H9 (cell line): Measurements from ENCODE around the gene ZNF675. TPM values are rescaled to one million over a fixed set of nuclear protein-coding genes. Genes with fewer than 3 reads are reported as not detected.
"Not testable (repeated sequence)": the region's sequence is repeated elsewhere in the genome, so short reads cannot be mapped to it uniquely, and the experiment has no call there.

Experiments
- DNase-seq: peaks from one replicate; pipeline ENCODE4 v3.0.0-alpha.2; 2017
- H2AFZ ChIP-seq: one replicate; pipeline ENCODE4 v1.6.1; 2013; ENCODE audit warnings: mild to moderate bottlenecking, low read length, control low read depth, moderate library complexity
- H2AK5ac ChIP-seq: 2 replicates; pipeline ENCODE4 v1.6.1; 2013; ENCODE audit warnings: low read length, control low read depth, mixed read lengths; ENCODE audit not compliant: insufficient read length
- H2BK120ac ChIP-seq: one replicate; pipeline ENCODE4 v1.6.1; 2013; ENCODE audit warnings: low read depth, mild to moderate bottlenecking, low read length, control low read depth, inconsistent platforms; ENCODE audit not compliant: poor library complexity, severe bottlenecking
- H2BK12ac ChIP-seq: 2 replicates; pipeline ENCODE4 v1.6.1; 2013; ENCODE audit warnings: low read length, control low read depth, mixed read lengths, low read depth; ENCODE audit not compliant: insufficient read length
- H2BK15ac ChIP-seq: 2 replicates; pipeline ENCODE4 v1.6.1; 2013; ENCODE audit warnings: low read depth, low read length, control low read depth
- H2BK20ac ChIP-seq: one replicate; pipeline ENCODE4 v1.6.1; 2013; ENCODE audit warnings: low read depth, mild to moderate bottlenecking, low read length, control low read depth, inconsistent platforms; ENCODE audit not compliant: poor library complexity, severe bottlenecking
- H2BK5ac ChIP-seq: 2 replicates; pipeline ENCODE4 v1.6.1; 2013; ENCODE audit warnings: low read length, control low read depth, mixed read lengths; ENCODE audit not compliant: insufficient read length
- H3K14ac ChIP-seq: 2 replicates; pipeline ENCODE4 v1.6.1; 2013; ENCODE audit warnings: low read length, control low read depth; ENCODE audit not compliant: insufficient read depth
- H3K18ac ChIP-seq: 2 replicates; pipeline ENCODE4 v1.6.1; 2013; ENCODE audit warnings: low read depth, mild to moderate bottlenecking, mixed read lengths, low read length, control low read depth; ENCODE audit not compliant: insufficient read length
- H3K23ac ChIP-seq: 2 replicates; pipeline ENCODE4 v1.6.1; 2013; ENCODE audit warnings: low read length, control low read depth, mixed read lengths, low read depth; ENCODE audit not compliant: insufficient read length
- H3K23me2 ChIP-seq: 2 replicates; pipeline ENCODE4 v1.6.1; 2013; ENCODE audit warnings: low read depth, mild to moderate bottlenecking, mixed read lengths, low read length, control low read depth; ENCODE audit not compliant: insufficient read length, poor library complexity, severe bottlenecking
- H3K27ac ChIP-seq: 2 replicates; pipeline ENCODE4 v1.5.1; 2013; ENCODE audit warnings: low read length, control low read depth, mixed read lengths, low read depth; ENCODE audit not compliant: insufficient read length
- H3K27me3 ChIP-seq: 2 replicates; pipeline ENCODE4 v1.6.1; 2013; ENCODE audit warnings: low read length, control low read depth, inconsistent platforms; ENCODE audit not compliant: insufficient read depth
- H3K4ac ChIP-seq: 2 replicates; pipeline ENCODE4 v1.6.1; 2013; ENCODE audit warnings: low read depth, mild to moderate bottlenecking, control low read depth, inconsistent platforms, low read length, moderate library complexity
- H3K4me1 ChIP-seq: 2 replicates; pipeline ENCODE4 v1.6.1; 2013; ENCODE audit warnings: low read length, control low read depth, inconsistent platforms; ENCODE audit not compliant: insufficient read depth
- H3K4me2 ChIP-seq: 2 replicates; pipeline ENCODE4 v1.6.1; 2013; ENCODE audit warnings: low read length, control low read depth, mixed read lengths; ENCODE audit not compliant: insufficient read length, insufficient read depth
- H3K56ac ChIP-seq: 2 replicates; pipeline ENCODE4 v1.6.1; 2013; ENCODE audit warnings: low read depth, mild to moderate bottlenecking, mixed read lengths, low read length, control low read depth; ENCODE audit not compliant: insufficient read length
- H3K79me1 ChIP-seq: 2 replicates; pipeline ENCODE4 v1.6.1; 2013; ENCODE audit warnings: low read depth, mild to moderate bottlenecking, moderate library complexity, low read length, control low read depth, inconsistent platforms; ENCODE audit not compliant: insufficient read depth, poor library complexity, severe bottlenecking
- H3K79me2 ChIP-seq: 2 replicates; pipeline ENCODE4 v1.6.1; 2013; ENCODE audit warnings: low read length, control low read depth, inconsistent platforms; ENCODE audit not compliant: insufficient read depth
- H3K9ac ChIP-seq: 2 replicates; pipeline ENCODE4 v1.6.1; 2013; ENCODE audit warnings: low read length, control low read depth, mixed read lengths; ENCODE audit not compliant: insufficient read length; ENCODE audit errors: extremely low read depth
- H3K9me3 ChIP-seq: one replicate; pipeline ENCODE4 v1.6.1; 2013; ENCODE audit warnings: low read depth, low read length, inconsistent platforms; ENCODE audit not compliant: control insufficient read depth
- H3T11ph ChIP-seq: one replicate; pipeline ENCODE4 v1.6.1; 2013; ENCODE audit warnings: mild to moderate bottlenecking, low read length, control low read depth, inconsistent platforms
- H4K20me1 ChIP-seq: one replicate; pipeline ENCODE4 v1.6.1; 2013; ENCODE audit not compliant: control insufficient read depth, insufficient read length, insufficient read depth
- H4K5ac ChIP-seq: 2 replicates; pipeline ENCODE4 v1.6.1; 2013; ENCODE audit warnings: low read depth, mild to moderate bottlenecking, mixed read lengths, low read length, control low read depth; ENCODE audit not compliant: insufficient read length
- H4K8ac ChIP-seq: replicated peaks from 2 replicates; pipeline ENCODE4 v1.6.1; 2013; ENCODE audit warnings: low read length, control low read depth, mixed read lengths, low read depth; ENCODE audit not compliant: insufficient read length
- H4K91ac ChIP-seq: 2 replicates; pipeline ENCODE4 v1.6.1; 2013; ENCODE audit warnings: low read depth, mild to moderate bottlenecking, moderate library complexity, mixed read lengths, low read length, control low read depth; ENCODE audit not compliant: insufficient read length
- H3K27ac Mint-ChIP-seq, 3 experiments: 2 replicates in 2 of 3; 3 replicates in 1 of 3; pipeline ENCODE4 v1.8.0; 2020 to 2021; ENCODE audit warnings: mixed read lengths in 3 of 3, mild to moderate bottlenecking in 1 of 3, moderate library complexity in 1 of 3
- H3K27me3 Mint-ChIP-seq: 2 replicates; pipeline ENCODE4 v1.8.0; 2021; ENCODE audit warnings: low read depth, mild to moderate bottlenecking, moderate library complexity, mixed read lengths
- H3K36me3 Mint-ChIP-seq, 3 experiments: 2 replicates in 2 of 3; 3 replicates in 1 of 3; pipeline ENCODE4 v1.8.0; 2020 to 2021; ENCODE audit warnings: low read depth in 3 of 3, mixed read lengths in 3 of 3; ENCODE audit not compliant: insufficient read depth in 1 of 3
- H3K4me1 Mint-ChIP-seq, 2 experiments: 2 replicates each; pipeline ENCODE4 v1.8.0; 2020; ENCODE audit warnings: mixed read lengths in 2 of 2
- H3K4me3 Mint-ChIP-seq, 2 experiments: 2 replicates in 1 of 2; 3 replicates in 1 of 2; pipeline ENCODE4 v1.8.0; 2020 to 2021; ENCODE audit warnings: mild to moderate bottlenecking in 2 of 2, mixed read lengths in 2 of 2, moderate library complexity in 1 of 2
- H3K9me3 Mint-ChIP-seq, 2 experiments: 2 replicates in 1 of 2; 3 replicates in 1 of 2; pipeline ENCODE4 v1.8.0; 2020; ENCODE audit warnings: mild to moderate bottlenecking in 2 of 2, mixed read lengths in 2 of 2, moderate library complexity in 1 of 2
- WGBS: extraction: QIAGEN DNeasy Blood & Tissue Kit; methylation state at CpG from one replicate; pipeline ENCODE4 v1.1.7; 2013; ENCODE audit warnings: missing lambda C conversion rate, low lambda C conversion rate, mixed read lengths; ENCODE audit not compliant: insufficient read length; ENCODE audit errors: extremely low coverage; 5-methylcytosine and 5-hydroxymethylcytosine counted together
- long read RNA-seq: library from polyadenylated mRNA; unstranded; transcript quantifications from one replicate; pipeline ENCODE4 v2.0.0, GENCODE V29; 2020
- total RNA-seq: library from RNA; stranded (reverse); gene quantifications from 2 replicates; pipeline ENCODE4 v1.2.1, GENCODE V29; 2021
- TF ChIP-seq, protein P1 (sequence below): fragments of 200-600 bp; sonication (generic); conservative IDR thresholded peaks from 3 replicates; pipeline ENCODE4 v1.8.0; 2021; ENCODE audit warnings: antibody characterized with exemption, mild to moderate bottlenecking

ZNF675 gene
- 31.5 and 33.1 TPM in 2 replicates for total RNA-seq
- long read RNA-seq, transcript ZNF675-201 (4 exons, 2,301 nt) = major isoform, 120 of 139 reads
- long read RNA-seq, partial matches to known transcripts = 2 of 139 reads
- long read RNA-seq, other reads (novel, unspliced or antisense) = 14 of 139 reads

GRCh38 chr19:23686621-23687423, at the start of gene ZNF675:
Gene ZNF675, minus strand, starts transcription at chr19:23687212. Its CDS starts 179 bp downstream, at chr19:23687033.
- Mint-ChIP-seq H3K4me1 (peaks cover 14 to 20% of the 10 kb centered on the region in 2 experiments), H3K9me3 (no peaks in the 10 kb centered on the region; a peak in 1 of 5 replicates), H3K36me3 (peaks cover 15 to 31% (median 21%) of the 10 kb centered on the region in 3 experiments; a peak in 6 of 7 replicates), H3K27me3 (no peaks in the 10 kb centered on the region), H3K27ac (peak within 1 kb of the TSS; percentile 100), H3K4me3 (peak within 1 kb of the TSS; percentile 97 to 98)
- peak within 1 kb of the TSS; percentile 88 for H3K9ac ChIP-seq
- no peaks in the 10 kb centered on the region for H3K79me1 ChIP-seq
- no peak within 1 kb of the TSS for H4K8ac ChIP-seq
- TF ChIP-seq, protein P1, sequence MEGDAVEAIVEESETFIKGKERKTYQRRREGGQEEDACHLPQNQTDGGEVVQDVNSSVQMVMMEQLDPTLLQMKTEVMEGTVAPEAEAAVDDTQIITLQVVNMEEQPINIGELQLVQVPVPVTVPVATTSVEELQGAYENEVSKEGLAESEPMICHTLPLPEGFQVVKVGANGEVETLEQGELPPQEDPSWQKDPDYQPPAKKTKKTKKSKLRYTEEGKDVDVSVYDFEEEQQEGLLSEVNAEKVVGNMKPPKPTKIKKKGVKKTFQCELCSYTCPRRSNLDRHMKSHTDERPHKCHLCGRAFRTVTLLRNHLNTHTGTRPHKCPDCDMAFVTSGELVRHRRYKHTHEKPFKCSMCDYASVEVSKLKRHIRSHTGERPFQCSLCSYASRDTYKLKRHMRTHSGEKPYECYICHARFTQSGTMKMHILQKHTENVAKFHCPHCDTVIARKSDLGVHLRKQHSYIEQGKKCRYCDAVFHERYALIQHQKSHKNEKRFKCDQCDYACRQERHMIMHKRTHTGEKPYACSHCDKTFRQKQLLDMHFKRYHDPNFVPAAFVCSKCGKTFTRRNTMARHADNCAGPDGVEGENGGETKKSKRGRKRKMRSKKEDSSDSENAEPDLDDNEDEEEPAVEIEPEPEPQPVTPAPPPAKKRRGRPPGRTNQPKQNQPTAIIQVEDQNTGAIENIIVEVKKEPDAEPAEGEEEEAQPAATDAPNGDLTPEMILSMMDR = no peak
- no peaks in the 10 kb centered on the region for H3K27me3 ChIP-seq
- H3K79me2 ChIP-seq = peaks cover 11% of the 10 kb centered on the region; the same call in 1 of the 2 replicates
- H3K18ac ChIP-seq = peak within 1 kb of the TSS; percentile 93
- H2AK5ac ChIP-seq = no peak within 1 kb of the TSS
- H3K23me2 ChIP-seq = peaks cover 4% of the 10 kb centered on the region
- H4K5ac ChIP-seq = no peak within 1 kb of the TSS
- no peak within 1 kb of the TSS for H2BK12ac ChIP-seq
- no peak within 1 kb of the TSS for H3T11ph ChIP-seq
- H3K9me3 ChIP-seq = no peaks in the 10 kb centered on the region
- H3K23ac ChIP-seq = no peak within 1 kb of the TSS
- H3K4me1 ChIP-seq = no peaks in the 10 kb centered on the region
- H3K27ac ChIP-seq = peak within 1 kb of the TSS; percentile 85
- no peaks in the 10 kb centered on the region for H4K20me1 ChIP-seq
- no peak within 1 kb of the TSS for H2BK5ac ChIP-seq
- H4K91ac ChIP-seq = no peak within 1 kb of the TSS
- peak; percentile 96 for DNase-seq
- no peak within 1 kb of the TSS for H2BK15ac ChIP-seq
- no CpG with 5 or more reads among the region's 33 CpGs for WGBS
- H3K56ac ChIP-seq = no peak within 1 kb of the TSS
- peak within 1 kb of the TSS; percentile 26 for H3K4me2 ChIP-seq
- no peak within 1 kb of the TSS for H3K4ac ChIP-seq
- H2BK20ac ChIP-seq = no peak within 1 kb of the TSS
- peak within 1 kb of the TSS; percentile 94; the same call in 1 of the 2 replicates for H3K14ac ChIP-seq
- no peak within 1 kb of the TSS for H2BK120ac ChIP-seq
- H2AFZ ChIP-seq = no peak within 1 kb of the TSS

- H3K56ac ChIP-seq, H3K79me1 ChIP-seq, H3K9ac ChIP-seq, H3K4me1 Mint-ChIP-seq, H3K27me3 Mint-ChIP-seq, H3K18ac ChIP-seq, H3K23me2 ChIP-seq, H3K4me2 ChIP-seq, H3K27me3 ChIP-seq, H2AFZ ChIP-seq, DNase-seq, H2BK15ac ChIP-seq, H4K20me1 ChIP-seq, H3K9me3 ChIP-seq, H2AK5ac ChIP-seq, H3K4me1 ChIP-seq, H3T11ph ChIP-seq, H3K79me2 ChIP-seq, H3K36me3 Mint-ChIP-seq, H2BK120ac ChIP-seq, H3K4ac ChIP-seq, H3K23ac ChIP-seq, H3K27ac ChIP-seq, H3K14ac ChIP-seq, H4K5ac ChIP-seq, H3K27ac Mint-ChIP-seq, H2BK20ac ChIP-seq, H2BK5ac ChIP-seq, H4K91ac ChIP-seq, H4K8ac ChIP-seq, H2BK12ac ChIP-seq, H3K4me3 Mint-ChIP-seq: not testable (repeated sequence)
- peaks cover 20 to 22% of the 10 kb centered on the region in 2 experiments for H3K9me3 Mint-ChIP-seq
- no CpG with 5 or more reads among the region's 6 CpGs for WGBS
Observed at GRCh38 chr19:23730729-23731465, 43.9 kb upstream of the ZNF675 start.
